CD4-positive, CD25-positive, alpha-beta regulatory T cell (primary cell): ENCODE results near the gene SPINK8. TPM values are rescaled to one million over a fixed set of nuclear protein-coding genes. Genes with fewer than 3 reads are reported as not detected.
A peak's percentile ranks its signal among the peaks of the same experiment; 100 is the strongest.
"Not testable (repeated sequence)": the region's sequence is repeated elsewhere in the genome, so short reads cannot be mapped to it uniquely, and the experiment has no call there.

Source experiments
- ATAC-seq, 2 donors: fragments of 150-1000 bp; cut with Tn5 transposase; one replicate each; pipeline ENCODE4 v1.10.0; 2021; ENCODE audit warnings: low read depth in 2 of 2, moderate number of reproducible peaks in 2 of 2, moderate library complexity in 1 of 2
- DNase-seq, 3 donors: peaks; one replicate each; pipeline versions ENCODE4 v3.0.0 to v3.0.0-alpha.2; 2012 to 2022; ENCODE audit warnings: mixed read lengths in 1 of 3
- H3K27ac ChIP-seq: one replicate; pipeline ENCODE4 v1.7.0; 2013; ENCODE audit warnings: mild to moderate bottlenecking, low read length; ENCODE audit not compliant: insufficient read depth, poor library complexity, severe bottlenecking
- H3K27me3 ChIP-seq: one replicate; pipeline ENCODE4 v1.7.0; 2013; ENCODE audit warnings: low read length; ENCODE audit not compliant: control insufficient read depth, insufficient read depth
- H3K36me3 ChIP-seq: one replicate; pipeline ENCODE4 v1.7.0; 2013; ENCODE audit warnings: mild to moderate bottlenecking, low read length, moderate library complexity; ENCODE audit not compliant: control insufficient read depth, insufficient read depth
- H3K4me1 ChIP-seq: 2 replicates; pipeline ENCODE4 v1.7.0; 2013; ENCODE audit warnings: mild to moderate bottlenecking, low read length; ENCODE audit not compliant: insufficient read depth, control insufficient read depth, poor library complexity, severe bottlenecking
- H3K4me3 ChIP-seq: one replicate; pipeline ENCODE4 v1.7.0; 2013; ENCODE audit warnings: low read depth, mild to moderate bottlenecking, low read length, moderate library complexity
- H3K9me3 ChIP-seq, 2 experiments: 1 replicate in 1 of 2; 2 replicates in 1 of 2; pipeline ENCODE4 v1.7.0; 2013; ENCODE audit warnings: low read length in 2 of 2, mild to moderate bottlenecking in 1 of 2, moderate library complexity in 1 of 2; ENCODE audit not compliant: control insufficient read depth in 2 of 2
- H3K27ac Mint-ChIP-seq, 3 donors: one replicate each; pipeline ENCODE4 v1.8.0; 2020 to 2022; ENCODE audit warnings: mild to moderate bottlenecking in 3 of 3, mixed read lengths in 3 of 3, moderate library complexity in 2 of 3
- H3K27me3 Mint-ChIP-seq: one replicate; pipeline ENCODE4 v1.8.0; 2022; ENCODE audit warnings: mild to moderate bottlenecking, mixed read lengths
- H3K36me3 Mint-ChIP-seq: one replicate; pipeline ENCODE4 v1.8.0; 2020; ENCODE audit warnings: mixed read lengths
- H3K4me1 Mint-ChIP-seq, 4 donors: one replicate each; pipeline ENCODE4 v1.8.0; 2020 to 2022; ENCODE audit warnings: mixed read lengths in 4 of 4, mild to moderate bottlenecking in 1 of 4
- H3K4me3 Mint-ChIP-seq, 4 donors: one replicate each; pipeline ENCODE4 v1.8.0; 2020 to 2022; ENCODE audit warnings: mild to moderate bottlenecking in 4 of 4, mixed read lengths in 4 of 4, moderate library complexity in 3 of 4
- H3K9me3 Mint-ChIP-seq, 7 donors: one replicate each; pipeline ENCODE4 v1.8.0; 2020 to 2022; ENCODE audit warnings: mixed read lengths in 7 of 7, mild to moderate bottlenecking in 3 of 7, moderate library complexity in 2 of 7
- polyA plus RNA-seq, 4 donors: library from polyadenylated mRNA; unstranded; fragments of 300-500 nt; fragmentation: Illumina TruSeq; gene quantifications; one replicate each; pipeline ENCODE4 v1.2.3, GENCODE V29; 2021
- total RNA-seq: library from RNA; stranded (reverse); gene quantifications from one replicate; pipeline ENCODE4 v1.2.3, GENCODE V29; 2022

The SPINK8 gene
- total RNA-seq (not detected), polyA plus RNA-seq (not detected)

DNA sequence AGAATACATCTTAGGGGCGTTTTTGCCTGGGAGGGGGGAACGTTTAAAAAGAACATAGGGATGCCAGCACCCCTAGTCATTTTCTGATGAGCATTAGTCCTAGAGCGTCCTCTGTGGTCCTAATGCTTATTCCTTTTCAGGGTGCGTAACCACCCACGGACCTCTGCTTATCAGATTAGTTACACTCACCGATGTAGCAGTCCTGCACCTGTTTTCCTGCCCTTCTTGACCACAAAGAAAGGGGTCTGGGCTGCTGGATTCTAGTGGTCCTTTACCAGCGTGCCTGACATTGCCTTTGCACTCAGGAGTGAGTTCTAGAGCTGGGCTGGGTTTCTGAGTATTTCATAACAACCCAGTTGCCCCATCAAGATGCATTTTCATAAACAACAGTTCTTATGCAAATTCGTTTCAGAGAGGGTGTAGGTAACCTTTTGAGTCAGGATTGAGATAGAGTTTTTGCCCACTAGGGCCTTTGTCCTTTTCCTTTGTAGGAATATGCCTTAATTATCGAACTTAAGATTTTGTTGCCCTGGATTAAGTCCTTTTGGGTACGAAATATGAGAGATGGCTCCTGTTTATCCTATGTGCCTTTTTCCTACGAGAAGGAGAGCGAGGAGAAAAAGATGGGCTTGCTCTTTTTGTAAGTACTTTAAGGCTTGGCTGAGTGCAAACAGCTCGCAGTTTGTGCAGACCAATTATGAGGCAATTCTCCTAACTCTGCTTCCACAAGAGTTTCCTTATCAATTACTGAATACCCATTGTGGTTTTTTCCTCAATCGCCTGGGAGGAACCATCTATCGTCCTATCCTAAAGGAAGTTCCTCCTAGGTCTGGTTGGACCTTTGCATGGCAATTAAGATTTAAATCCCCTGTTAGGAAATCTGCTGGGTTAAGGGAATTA is at the start of gene SPINK8:
TSS of gene SPINK8 (minus strand) at position 316 of the 900 bp plus-strand sequence. CDS start 5,320 bp downstream, outside the sequence.
- not testable (repeated sequence) for H3K4me3 ChIP-seq, H3K4me1 ChIP-seq, H3K9me3 Mint-ChIP-seq, ATAC-seq, H3K36me3 Mint-ChIP-seq, H3K27ac ChIP-seq, H3K4me1 Mint-ChIP-seq, DNase-seq, H3K36me3 ChIP-seq, H3K27ac Mint-ChIP-seq, H3K27me3 ChIP-seq, H3K9me3 ChIP-seq
- Mint-ChIP-seq H3K4me3 (peak within 1 kb of the TSS in 1 of 4 donors; percentile 27), H3K27me3 (peaks cover 42% of the 10 kb centered on the region)

DNA sequence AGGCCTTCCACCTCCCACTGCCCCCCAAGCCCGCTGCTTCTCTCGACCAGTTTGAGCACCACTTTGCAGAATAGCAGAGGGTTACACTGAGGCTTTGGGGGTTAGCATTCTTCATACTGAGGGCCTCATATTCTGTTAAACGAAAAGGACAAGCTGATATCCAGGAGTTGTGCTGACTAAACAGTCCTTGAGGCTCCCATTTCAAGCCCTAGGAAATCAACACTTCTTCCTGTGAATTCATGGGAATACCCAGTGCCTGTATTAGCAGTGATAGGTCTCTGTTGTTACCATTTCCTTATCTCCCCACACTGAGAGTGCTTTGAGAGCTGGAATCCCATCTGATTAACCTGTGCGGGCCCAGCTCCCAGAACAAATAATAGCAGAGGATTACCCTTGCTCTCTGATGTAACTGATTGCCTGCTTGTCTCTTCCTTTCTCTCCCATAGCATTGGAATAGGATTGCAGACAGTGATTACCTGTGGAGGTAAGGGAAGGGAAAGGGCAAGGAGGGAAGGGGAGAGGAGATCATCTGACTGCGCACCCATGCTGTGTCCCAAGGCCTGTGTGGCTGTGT is 39.5 kb upstream of the SPINK8 start:
- Mint-ChIP-seq H3K27ac (peak overlapping the region in 1 of 3 donors; percentile 5), H3K27me3 (peaks cover 5% of the 10 kb centered on the region), H3K9me3 (peaks cover 0 to 1% (median 0%) of the 10 kb centered on the region in 7 donors), H3K4me1 (no peaks in the 10 kb centered on the region), H3K4me3 (no peak overlapping the region), H3K36me3 (no peaks in the 10 kb centered on the region)
- Histone ChIP-seq H3K27ac (no peak overlapping the region), H3K36me3 (no peaks in the 10 kb centered on the region), H3K4me1 (no peaks in the 10 kb centered on the region), H3K4me3 (no peak overlapping the region), H3K9me3 (no peaks in the 10 kb centered on the region), H3K27me3 (no peaks in the 10 kb centered on the region)
- ATAC-seq (no peak), DNase-seq (no peak)

DNA sequence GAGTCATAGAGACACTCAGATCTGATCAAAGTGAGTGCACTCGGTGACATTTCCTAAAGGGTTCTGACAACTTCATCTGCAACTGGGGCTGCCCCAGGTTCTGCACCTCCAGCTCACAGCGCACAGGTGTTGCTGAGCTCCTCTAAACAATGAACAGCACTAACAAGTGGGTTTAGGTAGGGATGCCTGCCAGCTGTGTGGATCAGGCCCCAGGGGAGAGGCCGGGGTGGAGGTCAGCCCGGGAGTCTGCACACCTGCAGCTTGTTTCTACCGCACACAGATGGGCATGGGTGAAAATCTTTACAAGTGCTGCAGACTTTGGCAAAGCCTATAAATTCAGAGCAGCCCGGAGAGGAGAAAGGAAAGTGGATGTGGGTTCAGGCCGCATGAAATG is 38.9 kb upstream of the SPINK8 start:
- no peak overlapping the region for H3K27ac ChIP-seq
- Mint-ChIP-seq H3K4me3 (no peak overlapping the region), H3K27me3 (peaks cover 5% of the 10 kb centered on the region), H3K27ac (no peak overlapping the region), H3K9me3 (peaks cover 0 to 1% (median 0%) of the 10 kb centered on the region in 7 donors), H3K4me1 (no peaks in the 10 kb centered on the region), H3K36me3 (no peaks in the 10 kb centered on the region)
- H3K4me1 ChIP-seq: no peaks in the 10 kb centered on the region
- no peak overlapping the region for H3K4me3 ChIP-seq
- DNase-seq (no peak), ATAC-seq (no peak)
- H3K9me3 ChIP-seq: no peaks in the 10 kb centered on the region
- H3K27me3 ChIP-seq: no peaks in the 10 kb centered on the region
- H3K36me3 ChIP-seq: no peaks in the 10 kb centered on the region

- ATAC-seq (no peak), DNase-seq (no peak)
- H3K4me1 Mint-ChIP-seq: no peaks in the 10 kb centered on the region
- Histone ChIP-seq H3K9me3 (no peaks in the 10 kb centered on the region), H3K4me1 (no peaks in the 10 kb centered on the region), H3K36me3 (no peaks in the 10 kb centered on the region), H3K27me3 (no peaks in the 10 kb centered on the region), H3K4me3 (no peak within 1 kb of the TSS), H3K27ac (no peak within 1 kb of the TSS)
- H3K27me3 Mint-ChIP-seq: peaks cover 5% of the 10 kb centered on the region
- no peaks in the 10 kb centered on the region for H3K36me3 Mint-ChIP-seq
- H3K27ac Mint-ChIP-seq: no peak within 1 kb of the TSS
- H3K4me3 Mint-ChIP-seq: no peak within 1 kb of the TSS
- peaks cover 0 to 1% (median 0%) of the 10 kb centered on the region in 7 donors for H3K9me3 Mint-ChIP-seq
Observed at GRCh38 chr3:48371651-48372376, 38.4 kb upstream of the SPINK8 start, which contains the start of gene FBXW12. Gene FBXW12 (plus strand): TSS chr3:48372219. CDS start chr3:48372768, 549 bp downstream.

- Mint-ChIP-seq H3K27ac (no peak overlapping the region), H3K4me3 (no peak overlapping the region), H3K9me3 (peaks cover 0 to 1% (median 0%) of the 10 kb centered on the region in 7 donors), H3K36me3 (no peaks in the 10 kb centered on the region), H3K27me3 (peaks cover 5% of the 10 kb centered on the region), H3K4me1 (no peaks in the 10 kb centered on the region)
- Histone ChIP-seq H3K9me3 (no peaks in the 10 kb centered on the region), H3K4me3 (no peak overlapping the region), H3K36me3 (no peaks in the 10 kb centered on the region), H3K27ac (no peak overlapping the region), H3K27me3 (no peaks in the 10 kb centered on the region), H3K4me1 (no peaks in the 10 kb centered on the region)
- ATAC-seq (no peak), DNase-seq (no peak)
Observed at GRCh38 chr3:48370333-48370713, 36.9 kb upstream of the SPINK8 start.

DNA sequence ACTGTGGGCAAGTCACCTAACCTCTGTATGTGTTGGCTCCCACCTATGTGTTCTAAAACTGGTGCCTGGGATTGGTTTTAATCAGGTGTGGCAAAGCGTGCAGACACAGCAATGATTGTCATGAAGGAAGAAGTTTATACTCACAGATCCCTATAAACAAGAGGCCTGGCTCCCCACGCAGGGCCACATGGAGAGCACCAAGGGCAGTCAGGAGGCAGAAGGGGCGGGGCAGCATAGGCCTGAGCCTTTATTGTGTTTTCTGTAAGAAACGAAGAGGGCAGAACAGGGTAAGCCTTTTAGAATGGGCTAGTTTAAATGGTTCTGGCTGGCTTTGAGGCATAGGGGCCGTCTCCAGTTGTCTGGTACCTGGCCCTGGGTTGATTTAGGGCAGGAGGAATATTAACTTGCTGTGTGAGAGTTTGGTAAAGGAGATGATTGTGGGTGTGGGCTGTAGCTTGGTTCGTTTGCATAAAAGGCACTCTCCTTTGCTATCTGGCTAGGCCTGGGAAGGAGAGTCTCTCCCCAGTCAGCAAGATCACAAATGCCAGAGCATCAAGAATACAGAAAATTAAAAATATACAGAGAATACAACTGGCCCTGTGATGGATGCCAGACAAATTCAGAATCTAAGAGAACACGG is 36.4 kb upstream of the SPINK8 start:
- H3K4me1 Mint-ChIP-seq: no peaks in the 10 kb centered on the region
- H3K4me3 Mint-ChIP-seq: no peak overlapping the region
- no peak overlapping the region for H3K4me3 ChIP-seq
- H3K27me3 ChIP-seq: no peaks in the 10 kb centered on the region
- H3K9me3 Mint-ChIP-seq: peaks cover 0 to 1% (median 0%) of the 10 kb centered on the region in 7 donors
- H3K4me1 ChIP-seq: no peaks in the 10 kb centered on the region
- H3K27me3 Mint-ChIP-seq: peaks cover 8% of the 10 kb centered on the region
- ATAC-seq: no peak
- no peak for DNase-seq
- peak overlapping the region in 1 of 3 donors; percentile 18 for H3K27ac Mint-ChIP-seq
- no peaks in the 10 kb centered on the region for H3K36me3 Mint-ChIP-seq
- no peaks in the 10 kb centered on the region for H3K36me3 ChIP-seq
- H3K9me3 ChIP-seq: no peaks in the 10 kb centered on the region
- no peak overlapping the region for H3K27ac ChIP-seq

DNA sequence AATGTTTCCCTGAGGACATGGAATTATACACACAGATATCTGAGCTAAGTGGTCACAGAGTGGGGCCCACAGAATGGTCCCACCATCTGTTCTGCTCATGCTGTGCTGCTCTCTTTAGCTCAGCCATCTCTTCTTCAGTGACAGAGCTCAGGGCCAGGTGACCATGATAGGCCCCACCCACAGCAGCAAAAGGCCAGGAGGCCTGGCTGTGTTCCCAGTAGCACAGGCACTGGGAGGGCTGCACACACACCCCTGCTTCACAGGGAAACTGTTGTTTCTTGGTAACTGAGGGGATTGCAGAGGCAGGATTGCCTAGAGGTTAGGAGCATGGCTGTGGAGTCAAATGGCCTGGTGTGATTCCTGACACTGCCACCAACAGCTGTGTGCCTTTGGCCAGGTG is 33.7 kb upstream of the SPINK8 start:
- no peak overlapping the region for H3K27ac Mint-ChIP-seq
- Histone ChIP-seq H3K36me3 (no peaks in the 10 kb centered on the region), H3K4me1 (no peaks in the 10 kb centered on the region), H3K9me3 (peaks cover 2 to 3% of the 10 kb centered on the region in 2 experiments), H3K27me3 (no peaks in the 10 kb centered on the region), H3K27ac (no peak overlapping the region), H3K4me3 (no peak overlapping the region)
- no peak for ATAC-seq
- no peak for DNase-seq
- no peaks in the 10 kb centered on the region for H3K4me1 Mint-ChIP-seq
- no peak overlapping the region for H3K4me3 Mint-ChIP-seq
- no peaks in the 10 kb centered on the region for H3K36me3 Mint-ChIP-seq
- peaks cover 16% of the 10 kb centered on the region for H3K27me3 Mint-ChIP-seq
- peaks cover 0 to 4% (median 1%) of the 10 kb centered on the region in 7 donors for H3K9me3 Mint-ChIP-seq
